Activated T-helper 2 cell treated with anti-CD3 and anti-CD28 coated beads, Interferon-gamma antibody, Interleukin-2, Interleukin-4, amounts not matched to agents 10 μg/mL and 5 μg/mL and 100 μg/mL, durations not matched to agents 14 hours and 24 hours and 36 hours (primary cell): ENCODE measurements around the gene SERAC1. TPM values are rescaled to one million over a fixed set of nuclear protein-coding genes. Genes with fewer than 3 reads are reported as not detected.
A peak's percentile ranks its signal among the peaks of the same experiment; 100 is the strongest.

Source experiments
- DNase-seq: peaks from one replicate; pipeline ENCODE4 v3.0.0; 2021; ENCODE audit warnings: low spot score
- H3K27ac Mint-ChIP-seq: one replicate; pipeline ENCODE4 v1.8.0; 2021; ENCODE audit warnings: mixed read lengths
- H3K27me3 Mint-ChIP-seq: one replicate; pipeline ENCODE4 v1.8.0; 2021; ENCODE audit warnings: low read depth, mixed read lengths
- H3K36me3 Mint-ChIP-seq: one replicate; pipeline ENCODE4 v1.8.0; 2021; ENCODE audit warnings: low read depth, mixed read lengths
- H3K4me1 Mint-ChIP-seq: one replicate; pipeline ENCODE4 v1.8.0; 2021; ENCODE audit warnings: low read depth, mixed read lengths
- H3K4me3 Mint-ChIP-seq: one replicate; pipeline ENCODE4 v1.8.0; 2021; ENCODE audit warnings: low read depth, mild to moderate bottlenecking, moderate library complexity, mixed read lengths
- H3K9me3 Mint-ChIP-seq: one replicate; pipeline ENCODE4 v1.8.0; 2021; ENCODE audit warnings: mixed read lengths
- intact Hi-C: fragments of 100-400 bp; cut with micrococcal nuclease; formaldehyde crosslinking; loops from one replicate; pipeline ENCODE4 v1.15.1; 2023
- total RNA-seq: library from RNA; stranded (reverse); gene quantifications from 2 replicates; pipeline ENCODE4 v1.2.3, GENCODE V29; 2022

The SERAC1 gene
- total RNA-seq, 1 donor from 2014 or later = 6.6 TPM

DNA sequence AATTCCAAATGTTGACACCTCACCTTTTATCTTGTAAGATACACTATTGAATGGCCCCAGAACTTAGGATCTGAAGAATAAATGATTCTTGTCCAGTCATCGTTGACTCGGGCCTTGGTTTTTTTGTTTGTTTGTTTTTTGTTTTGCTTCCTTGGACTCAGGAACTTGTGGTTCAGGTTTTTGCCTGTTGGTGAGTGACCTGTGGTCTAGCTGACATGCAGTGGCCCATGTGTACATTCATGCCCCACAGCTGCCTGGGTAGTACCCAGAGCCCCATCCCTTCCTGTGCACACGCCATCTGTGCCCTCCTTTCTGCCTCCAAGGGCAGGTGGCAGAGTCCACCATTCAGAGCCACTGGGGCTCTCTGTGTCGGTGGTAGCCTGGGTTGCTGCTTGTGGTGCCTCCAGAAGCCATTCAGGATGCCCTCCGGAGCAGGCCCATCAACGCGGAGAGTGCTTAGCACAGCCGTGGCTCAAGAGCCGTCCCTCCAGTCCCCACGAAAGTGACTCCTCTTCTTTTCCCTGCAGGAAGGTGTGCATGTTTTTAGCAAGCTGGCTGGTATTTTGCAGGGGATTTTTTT lies 100.5 kb downstream of the SERAC1 start:
- Mint-ChIP-seq H3K27me3 (no peaks in the 10 kb centered on the region), H3K4me1 (peaks cover 19% of the 10 kb centered on the region), H3K9me3 (no peaks in the 10 kb centered on the region), H3K4me3 (no peak overlapping the region), H3K27ac (no peak overlapping the region), H3K36me3 (peaks cover 40% of the 10 kb centered on the region)
- intact Hi-C loops = no loop called here
- DNase-seq = no peak

DNA sequence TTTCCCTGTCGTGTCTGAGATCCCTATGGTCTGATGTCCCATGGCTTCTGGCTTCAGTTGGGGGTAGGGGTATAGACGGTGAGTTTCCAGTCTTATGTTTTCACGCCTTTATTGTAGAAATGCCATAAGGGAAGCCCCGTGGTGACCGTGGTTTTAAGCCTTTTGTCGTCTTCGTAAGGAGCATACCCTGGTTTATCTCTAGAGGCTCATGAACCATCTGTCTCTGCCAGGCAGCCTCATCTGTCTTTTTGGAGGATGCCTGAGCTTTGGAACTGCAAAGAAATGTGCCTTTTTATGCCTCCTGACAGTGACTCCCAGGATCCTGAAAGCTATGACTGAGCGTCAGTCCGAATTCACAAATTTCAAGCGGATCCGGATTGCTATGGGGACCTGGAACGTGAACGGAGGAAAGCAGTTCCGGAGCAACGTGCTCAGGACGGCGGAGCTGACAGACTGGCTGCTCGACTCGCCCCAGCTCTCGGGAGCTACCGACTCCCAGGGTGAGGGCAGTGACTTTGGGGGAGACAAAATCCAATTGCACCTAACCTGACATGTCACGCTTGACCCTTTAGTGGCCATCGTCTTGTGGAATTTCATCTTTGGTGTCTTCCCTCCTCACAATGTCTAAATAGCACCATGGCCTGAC lies 101.8 kb downstream of the SERAC1 start:
- no peaks in the 10 kb centered on the region for H3K9me3 Mint-ChIP-seq
- no peaks in the 10 kb centered on the region for H3K27me3 Mint-ChIP-seq
- H3K27ac Mint-ChIP-seq = no peak overlapping the region
- peaks cover 14% of the 10 kb centered on the region for H3K4me1 Mint-ChIP-seq
- no peak for DNase-seq
- peaks cover 33% of the 10 kb centered on the region for H3K36me3 Mint-ChIP-seq
- intact Hi-C loops = no loop called here
- no peak overlapping the region for H3K4me3 Mint-ChIP-seq

DNA sequence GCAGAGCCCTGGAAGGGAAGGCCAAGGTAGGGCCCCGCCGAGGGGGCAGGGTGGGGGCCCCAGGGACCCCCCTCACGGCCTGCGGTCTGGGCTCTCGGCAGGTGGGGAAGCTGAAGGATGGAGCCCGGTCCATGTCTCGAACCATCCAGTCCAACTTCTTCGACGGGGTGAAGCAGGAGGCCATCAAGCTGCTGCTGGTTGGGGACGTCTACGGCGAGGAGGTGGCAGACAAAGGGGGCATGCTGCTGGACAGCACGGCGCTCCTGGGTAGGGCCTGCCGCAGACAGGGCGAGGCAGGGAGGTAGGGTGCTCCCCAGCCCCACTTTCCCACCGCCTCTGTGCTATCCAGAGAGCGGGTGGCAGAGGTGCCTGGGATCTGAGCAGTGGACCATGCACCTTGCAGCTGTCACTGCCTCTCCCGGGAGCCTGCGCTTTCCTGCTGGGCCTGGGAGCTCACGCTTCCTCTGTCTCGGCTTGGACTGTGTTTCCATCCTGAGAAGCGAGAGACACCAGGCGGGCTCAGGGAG lies 103.3 kb downstream of the SERAC1 start:
- Mint-ChIP-seq H3K27ac (no peak overlapping the region), H3K4me3 (no peak overlapping the region), H3K27me3 (no peaks in the 10 kb centered on the region), H3K9me3 (no peaks in the 10 kb centered on the region), H3K36me3 (peaks cover 32% of the 10 kb centered on the region), H3K4me1 (peaks cover 14% of the 10 kb centered on the region)
- intact Hi-C loops = no loop called here
- DNase-seq = no peak

DNA sequence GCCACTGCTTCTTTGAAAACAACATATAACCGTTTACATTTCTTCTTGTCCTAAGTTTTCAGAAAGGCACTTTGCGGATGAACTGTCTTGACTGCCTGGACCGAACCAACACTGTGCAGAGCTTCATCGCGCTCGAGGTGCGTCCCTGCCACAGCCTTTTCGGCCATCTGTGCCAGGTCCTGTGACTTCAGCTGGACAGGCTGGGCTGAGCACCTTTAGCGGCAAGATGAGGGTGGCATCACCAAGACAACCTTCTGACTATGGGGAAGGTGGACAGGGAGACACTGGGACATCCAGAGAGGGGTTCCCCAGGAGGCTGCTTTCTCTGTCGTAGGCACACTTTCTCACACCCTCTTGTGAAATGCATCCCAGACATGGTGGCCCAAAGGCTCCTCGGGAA lies 104.3 kb downstream of the SERAC1 start:
- Mint-ChIP-seq H3K4me1 (peaks cover 4% of the 10 kb centered on the region), H3K27ac (no peak overlapping the region), H3K36me3 (peaks cover 21% of the 10 kb centered on the region), H3K27me3 (no peaks in the 10 kb centered on the region), H3K4me3 (no peak overlapping the region), H3K9me3 (no peaks in the 10 kb centered on the region)
- intact Hi-C loops = no loop called here
- no peak for DNase-seq

DNA sequence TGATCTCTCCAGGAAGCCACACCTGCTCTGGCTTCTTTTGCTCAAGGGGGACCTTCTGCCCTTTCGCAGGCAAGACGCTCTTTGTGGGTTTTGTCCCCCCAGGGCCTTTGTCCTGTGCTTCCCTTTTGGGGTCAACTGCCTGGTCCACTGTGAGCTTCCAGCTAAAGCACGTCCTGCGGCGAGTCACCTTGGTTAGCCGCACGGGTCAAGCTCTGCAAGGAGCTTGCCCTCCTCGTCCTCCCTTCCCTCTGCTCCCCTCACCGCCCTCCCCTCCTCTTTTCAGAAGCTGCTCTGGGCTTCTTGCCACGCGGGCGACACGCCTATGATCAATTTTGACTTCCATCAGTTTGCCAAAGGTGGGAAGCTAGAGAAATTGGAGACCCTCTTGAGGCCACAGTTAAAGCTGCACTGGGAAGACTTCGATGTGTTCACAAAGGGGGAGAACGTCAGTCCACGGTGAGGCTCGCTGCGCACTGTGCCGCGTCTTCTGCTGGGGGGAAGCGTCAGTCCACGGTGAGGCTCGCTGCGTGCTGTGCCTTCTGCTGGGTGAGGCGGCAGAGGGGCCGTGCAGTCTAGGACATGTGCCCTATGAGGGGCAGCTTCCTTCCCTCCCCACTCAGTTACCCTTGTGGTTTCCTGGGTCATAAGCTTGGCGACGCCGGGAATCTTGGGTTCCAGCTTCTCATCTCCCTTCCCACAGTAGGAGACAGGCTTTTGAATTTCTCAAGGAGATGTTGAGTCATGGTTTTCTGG lies 106.2 kb downstream of the SERAC1 start:
- Mint-ChIP-seq H3K4me1 (peaks cover 10% of the 10 kb centered on the region), H3K9me3 (no peaks in the 10 kb centered on the region), H3K36me3 (peaks cover 10% of the 10 kb centered on the region), H3K4me3 (no peak overlapping the region), H3K27me3 (no peaks in the 10 kb centered on the region), H3K27ac (no peak overlapping the region)
- no peak for DNase-seq
- intact Hi-C loops = no loop called here

DNA sequence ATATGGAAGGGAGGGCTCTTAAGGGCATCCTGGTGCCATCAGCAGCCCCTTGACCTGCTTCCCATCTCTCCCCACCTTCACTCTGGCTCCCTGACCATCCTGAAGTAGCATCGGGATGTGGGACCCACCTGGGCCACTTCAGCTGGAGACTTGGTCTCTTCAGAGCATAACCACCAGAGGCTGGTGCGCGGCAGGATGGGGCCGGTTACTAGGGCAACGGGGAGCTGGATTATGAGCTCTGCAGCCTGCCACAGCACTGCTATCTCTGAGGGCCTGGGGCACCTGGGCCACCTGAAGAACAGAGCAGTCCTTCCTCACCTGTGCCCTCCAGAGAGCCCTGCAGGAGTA lies 106.7 kb downstream of the SERAC1 start:
- intact Hi-C loops = no loop called here
- no peaks in the 10 kb centered on the region for H3K9me3 Mint-ChIP-seq
- no peak overlapping the region for H3K4me3 Mint-ChIP-seq
- no peak for DNase-seq
- no peaks in the 10 kb centered on the region for H3K27me3 Mint-ChIP-seq
- H3K27ac Mint-ChIP-seq = no peak overlapping the region
- peaks cover 5% of the 10 kb centered on the region for H3K36me3 Mint-ChIP-seq
- peaks cover 14% of the 10 kb centered on the region for H3K4me1 Mint-ChIP-seq

DNA sequence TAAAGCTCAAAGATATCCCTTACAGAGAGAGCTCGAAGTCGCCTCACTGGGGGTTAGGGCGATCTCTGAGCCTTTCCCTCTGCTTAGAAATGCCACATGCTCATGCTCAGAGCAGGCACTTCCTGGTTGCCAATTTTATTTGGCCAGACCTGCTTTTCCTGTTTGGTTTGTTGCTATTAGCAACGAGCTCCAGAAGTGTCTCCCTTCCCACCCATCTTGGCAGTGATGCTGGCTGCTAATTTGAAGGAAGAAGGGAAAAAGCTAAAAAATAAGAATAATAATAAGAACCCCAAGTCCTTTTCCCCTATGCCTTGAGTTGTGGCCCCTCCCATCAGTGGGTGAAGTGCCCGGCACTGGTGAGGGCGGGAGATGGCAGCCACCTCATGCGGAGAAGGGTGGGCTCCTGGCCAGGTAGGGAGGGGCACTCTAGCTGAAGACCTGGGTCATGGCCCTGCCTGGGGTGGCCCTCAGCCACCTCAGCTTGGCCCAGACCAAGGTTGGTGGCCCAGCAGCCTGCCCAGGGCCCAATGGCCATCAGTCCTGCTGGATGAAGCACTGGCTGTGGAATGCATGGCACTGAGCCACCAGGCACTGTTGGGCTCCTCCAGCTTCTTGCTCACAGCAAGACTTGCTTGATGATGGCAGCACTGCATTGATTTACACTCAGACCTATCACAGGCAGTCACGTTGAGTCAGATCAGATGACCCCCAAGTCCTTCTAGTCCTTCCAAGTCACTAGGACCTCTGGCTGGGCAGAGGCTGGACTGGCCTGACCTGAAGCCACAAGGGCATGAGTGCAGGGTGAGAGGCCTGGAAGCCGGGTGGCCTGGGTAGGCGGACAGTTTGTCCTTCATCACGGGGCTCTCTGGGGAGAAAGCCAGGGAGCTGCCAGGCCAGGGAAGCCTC lies 107.4 kb downstream of the SERAC1 start:
- Mint-ChIP-seq H3K4me3 (no peak overlapping the region), H3K27me3 (no peaks in the 10 kb centered on the region), H3K27ac (peak overlapping the region; percentile 73), H3K4me1 (peaks cover 17% of the 10 kb centered on the region), H3K36me3 (peaks cover 4% of the 10 kb centered on the region), H3K9me3 (no peaks in the 10 kb centered on the region)
- DNase-seq = no peak
- intact Hi-C loops = no loop called here

Other genes starting within 250 kb of the SERAC1 start
- gene SYNJ2, start 186.4 kb downstream of the SERAC1 start, total RNA-seq = 21.5 and 23.6 TPM in 2 replicates
- 28.7 and 30.3 TPM in 2 replicates for gene GTF2H5, start 88 bp upstream of the SERAC1 start, total RNA-seq
- 19.8 and 22.8 TPM in 2 replicates for gene TULP4, start 144.2 kb upstream of the SERAC1 start, total RNA-seq